K562 (cell line): Measurements from ENCODE around the gene ZDHHC14. TPM values are rescaled to one million over a fixed set of nuclear protein-coding genes. Genes with fewer than 3 reads are reported as not detected.

ENCODE experiments used
- CC2D1A ChIP-seq: fragments of 450-650 bp; IDR thresholded peaks from 2 replicates; pipeline ENCODE4 v1.6.1; 2017; ENCODE audit warnings: mild to moderate bottlenecking
- CEBPG ChIP-seq, 3 experiments: fragments of 200-800 bp in 1 of 3; sonication (Bioruptor generic) in 1 of 3; sonication (generic) in 1 of 3; formaldehyde crosslinking in 1 of 3; IDR thresholded peaks in 2 of 3; conservative IDR thresholded peaks in 1 of 3; 2 replicates each; pipeline versions ENCODE4 v1.6.1 to v1.8.0; 2016 to 2022; ENCODE audit warnings: missing compliant biosample characterization in 2 of 3, missing genetic modification characterization in 2 of 3, mild to moderate bottlenecking in 1 of 3, missing genetic modification reagents in 1 of 3
- FOXK2 ChIP-seq, 2 experiments: fragments of 450-650 bp; IDR thresholded peaks in 1 of 2; conservative IDR thresholded peaks in 1 of 2; 2 replicates each; pipeline ENCODE4 v1.6.1; 2016; ENCODE audit warnings: low read depth in 2 of 2, mild to moderate bottlenecking in 1 of 2
- HNRNPUL1 ChIP-seq: fragments of 200-400 bp; formaldehyde crosslinking; IDR thresholded peaks from 2 replicates; pipeline ENCODE4 v1.6.1; 2017; ENCODE audit warnings: low read length
- MAFK ChIP-seq: IDR thresholded peaks from 2 replicates; pipeline ENCODE4 v1.6.1; 2011; ENCODE audit warnings: low read length, improper control_type of control experiment
- MGA ChIP-seq: fragments of 450-650 bp; IDR thresholded peaks from 2 replicates; pipeline ENCODE4 v1.6.1; 2016; ENCODE audit warnings: mild to moderate bottlenecking, moderate library complexity
- PURB ChIP-seq: sonication (generic); formaldehyde crosslinking; IDR thresholded peaks from 2 replicates; pipeline ENCODE4 v1.9.0; 2021; ENCODE audit warnings: low read depth, mild to moderate bottlenecking, missing genetic modification reagents
- SNRNP70 ChIP-seq: fragments of 200-400 bp; formaldehyde crosslinking; optimal IDR thresholded peaks from 2 replicates; pipeline ENCODE3; 2017; ENCODE audit warnings: low read depth, low read length
- ZNF707 ChIP-seq: fragments of 250-450 bp; sonication (Bioruptor Pico); conservative IDR thresholded peaks from 2 replicates; pipeline ENCODE4 v1.8.0; 2022; ENCODE audit warnings: inconsistent platforms, mild to moderate bottlenecking, moderate library complexity
- polyA plus RNA-seq, 8 experiments: library from polyadenylated mRNA; depleted of rRNA in 4 of 8; stranded (reverse) in 5 of 8; unstranded in 3 of 8; fragments of >200 nt; fragmentation: Nextera tagmentation in 2 of 8; fragmentation: Illumina TruSeq in 1 of 8; extraction: Ambion mirVana in 2 of 8; extraction: Trizol in 1 of 8; gene quantifications; 2 replicates each; pipeline versions ENCODE4 v1.2.1 to v1.2.3, GENCODE V29; 2011 to 2014; ENCODE audit warnings: inconsistent platforms in 1 of 8, missing spikeins in 1 of 8
- total RNA-seq, 7 experiments: library from RNA; depleted of rRNA in 6 of 7; stranded (reverse); fragments of >200 nt in 6 of 7; fragmentation: Illumina TruSeq in 2 of 7; extraction: Trizol in 2 of 7; gene quantifications; 2 replicates each; pipeline versions ENCODE4 v1.2.1 to v1.2.3, GENCODE V29; 2011 to 2021; ENCODE audit warnings: low replicate concordance in 1 of 7
- TF ChIP-seq, protein P1 (sequence below): fragments of 450-650 bp; formaldehyde crosslinking; conservative IDR thresholded peaks from 2 replicates; pipeline ENCODE4 v1.4.0; 2022; ENCODE audit warnings: mild to moderate bottlenecking, missing genetic modification characterization
- TF ChIP-seq, protein P2 (sequence below): IDR thresholded peaks from 2 replicates; pipeline ENCODE4 v1.6.1; 2016; ENCODE audit warnings: missing genetic modification characterization, missing compliant biosample characterization

Gene ZDHHC14
- total and polyA plus RNA-seq, 9 of the 15 experiments (the other 6 are each of a cell fraction or from before 2014, with no cell fraction given) = 0.92 to 23.1 (median 13.8) TPM

- no peak for TF ChIP-seq FOXK2 (conservative IDR thresholded peaks at IDR 0.05 in 1 of 2, IDR thresholded peaks at IDR 0.05 in 1 of 2; ENCODE audit: low read depth in 2 of 2)
- TF ChIP-seq MGA = no peak
- no peak for TF ChIP-seq SNRNP70
- no peak for TF ChIP-seq PURB (CRISPR knock-in tag)
- no peak for TF ChIP-seq HNRNPUL1
- TF ChIP-seq, protein P1, sequence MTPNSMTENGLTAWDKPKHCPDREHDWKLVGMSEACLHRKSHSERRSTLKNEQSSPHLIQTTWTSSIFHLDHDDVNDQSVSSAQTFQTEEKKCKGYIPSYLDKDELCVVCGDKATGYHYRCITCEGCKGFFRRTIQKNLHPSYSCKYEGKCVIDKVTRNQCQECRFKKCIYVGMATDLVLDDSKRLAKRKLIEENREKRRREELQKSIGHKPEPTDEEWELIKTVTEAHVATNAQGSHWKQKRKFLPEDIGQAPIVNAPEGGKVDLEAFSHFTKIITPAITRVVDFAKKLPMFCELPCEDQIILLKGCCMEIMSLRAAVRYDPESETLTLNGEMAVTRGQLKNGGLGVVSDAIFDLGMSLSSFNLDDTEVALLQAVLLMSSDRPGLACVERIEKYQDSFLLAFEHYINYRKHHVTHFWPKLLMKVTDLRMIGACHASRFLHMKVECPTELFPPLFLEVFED (CRISPR knock-in tag) = no peak
- TF ChIP-seq, protein P2, sequence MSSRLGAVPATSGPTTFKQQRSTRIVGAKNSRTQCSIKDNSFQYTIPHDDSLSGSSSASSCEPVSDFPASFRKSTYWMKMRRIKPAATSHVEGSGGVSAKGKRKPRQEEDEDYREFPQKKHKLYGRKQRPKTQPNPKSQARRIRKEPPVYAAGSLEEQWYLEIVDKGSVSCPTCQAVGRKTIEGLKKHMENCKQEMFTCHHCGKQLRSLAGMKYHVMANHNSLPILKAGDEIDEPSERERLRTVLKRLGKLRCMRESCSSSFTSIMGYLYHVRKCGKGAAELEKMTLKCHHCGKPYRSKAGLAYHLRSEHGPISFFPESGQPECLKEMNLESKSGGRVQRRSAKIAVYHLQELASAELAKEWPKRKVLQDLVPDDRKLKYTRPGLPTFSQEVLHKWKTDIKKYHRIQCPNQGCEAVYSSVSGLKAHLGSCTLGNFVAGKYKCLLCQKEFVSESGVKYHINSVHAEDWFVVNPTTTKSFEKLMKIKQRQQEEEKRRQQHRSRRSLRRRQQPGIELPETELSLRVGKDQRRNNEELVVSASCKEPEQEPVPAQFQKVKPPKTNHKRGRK (tag) = no peak
- TF ChIP-seq CC2D1A = no peak
- TF ChIP-seq CEBPG (CRISPR knock-in tag; IDR thresholded peaks at IDR 0.05) = no peak
- TF ChIP-seq CEBPG (tag; conservative IDR thresholded peaks at IDR 0.05 in 1 of 2, IDR thresholded peaks at IDR 0.05 in 1 of 2) = 0 out of 4 replicates have a peak, but pooled peaks of 1 of the 2 experiments have one; percentile 6
- no peak for TF ChIP-seq MAFK
- TF ChIP-seq ZNF707 (CRISPR knock-in tag) = no peak
These were observed 198.6 kb downstream of the ZDHHC14 start (continued) for GRCh38 chr6:157579467-157580031.
